ENCODE measurements around the gene DDX20.

Gene DDX20

GRCh38 chr1:111750856-111751255 is 4.8 kb upstream of the DDX20 start:
- no peak for DNase-seq (ENCODE audit: low spot score)

GRCh38 chr1:111751906-111752575 is 3.7 kb upstream of the DDX20 start:
- DNase-seq (ENCODE audit: low spot score) = no peak

GRCh38 chr1:111754984-111755330 is 744 bp upstream of the DDX20 start:
- peak; percentile 59 for DNase-seq (ENCODE audit: low spot score)

- DNase-seq (ENCODE audit: low spot score) = no peak
These were observed 418 bp downstream of the DDX20 start for GRCh38 chr1:111756124-111756513.

- no peak for DNase-seq (ENCODE audit: low spot score)
These were observed 2.7 kb downstream of the DDX20 start for GRCh38 chr1:111758373-111758772.

GRCh38 chr1:111761717-111762116 is 6.0 kb downstream of the DDX20 start:
- no peak for DNase-seq (ENCODE audit: low spot score)

- DNase-seq (ENCODE audit: low spot score) = no peak
These were observed 6.6 kb downstream of the DDX20 start for GRCh38 chr1:111762332-111762731.

- no peak for DNase-seq (ENCODE audit: low spot score)
These were observed 12.3 kb downstream of the DDX20 start for GRCh38 chr1:111768023-111768422.

GRCh38 chr1:111768625-111769024 is 12.9 kb downstream of the DDX20 start:
- DNase-seq (ENCODE audit: low spot score) = no peak

GRCh38 chr1:111769517-111770146 is 13.9 kb downstream of the DDX20 start:
- peak; percentile 57 for DNase-seq (ENCODE audit: low spot score)

- DNase-seq (ENCODE audit: low spot score) = no peak
These were observed 15.2 kb downstream of the DDX20 start for GRCh38 chr1:111770916-111771315.

GRCh38 chr1:111775966-111776365 is 20.3 kb downstream of the DDX20 start:
- no peak for DNase-seq (ENCODE audit: low spot score)

- DNase-seq (ENCODE audit: low spot score) = no peak
These were observed 20.7 kb downstream of the DDX20 start for GRCh38 chr1:111776391-111776790.

- no peak for DNase-seq (ENCODE audit: low spot score)
These were observed 21.2 kb downstream of the DDX20 start for GRCh38 chr1:111776861-111777260.

GRCh38 chr1:111777301-111777700 is 21.6 kb downstream of the DDX20 start:
- no peak for DNase-seq (ENCODE audit: low spot score)

GRCh38 chr1:111778066-111778465 is 22.4 kb downstream of the DDX20 start:
- no peak for DNase-seq (ENCODE audit: low spot score)

- DNase-seq (ENCODE audit: low spot score) = no peak
These were observed 22.9 kb downstream of the DDX20 start for GRCh38 chr1:111778541-111779051.

GRCh38 chr1:111779546-111779945 is 23.8 kb downstream of the DDX20 start:
- DNase-seq (ENCODE audit: low spot score) = no peak

GRCh38 chr1:111784273-111784901 is 28.7 kb downstream of the DDX20 start:
- no peak for DNase-seq (ENCODE audit: low spot score)

- no peak for DNase-seq (ENCODE audit: low spot score)
These were observed 31.0 kb downstream of the DDX20 start for GRCh38 chr1:111786669-111787207.

- no peak for DNase-seq (ENCODE audit: low spot score)
These were observed 33.4 kb downstream of the DDX20 start for GRCh38 chr1:111789142-111789541.

- no peak for DNase-seq (ENCODE audit: low spot score)
These were observed 34.1 kb downstream of the DDX20 start for GRCh38 chr1:111789666-111790316.

- no peak for DNase-seq (ENCODE audit: low spot score)
These were observed 36.1 kb downstream of the DDX20 start for GRCh38 chr1:111791776-111792175.

All from putamen (tissue), 1 donor.